Measurements from ENCODE around the gene STK24.

STK24 gene

DNA sequence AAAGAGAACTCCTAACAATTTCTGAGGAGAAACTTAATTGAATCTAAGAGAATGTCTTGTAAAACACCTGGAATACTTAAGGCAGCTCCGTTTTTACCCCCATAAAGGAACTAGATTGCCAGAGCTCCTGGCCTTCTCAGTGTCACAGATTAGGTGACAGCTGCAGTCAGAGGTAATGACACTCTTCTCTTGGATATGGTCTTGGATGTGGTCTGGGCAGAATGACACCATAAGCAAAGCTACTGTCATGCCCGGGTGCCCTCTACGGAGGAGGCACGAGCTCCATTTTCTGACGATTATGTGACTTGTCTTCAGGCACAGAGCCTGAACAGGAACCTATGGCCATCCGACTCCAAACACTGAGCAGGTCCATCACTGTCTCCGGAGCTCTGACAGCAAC is 46.7 kb downstream of the STK24 start:
- no peak for DNase-seq (ENCODE audit: low spot score)

DNA sequence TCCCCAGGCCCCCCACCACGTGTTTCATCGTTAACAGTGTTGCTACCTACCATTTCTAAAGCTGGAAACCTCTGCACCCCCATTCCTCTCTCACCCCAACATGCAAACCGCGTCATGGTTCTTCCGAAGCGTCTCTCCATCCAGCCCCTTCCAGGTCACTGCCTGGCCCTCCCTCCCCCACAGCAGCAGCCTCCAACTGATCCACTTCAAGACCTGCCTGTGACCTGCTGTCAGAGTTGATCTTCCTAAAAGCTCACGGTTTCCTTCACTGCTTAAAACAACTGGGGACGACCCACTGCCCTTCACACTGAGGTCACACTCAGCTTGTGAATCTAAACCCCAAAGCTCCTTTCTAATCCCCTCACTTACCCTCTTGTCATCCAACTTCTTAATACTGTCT is 47.7 kb downstream of the STK24 start:
- DNase-seq (ENCODE audit: low spot score): no peak

DNA sequence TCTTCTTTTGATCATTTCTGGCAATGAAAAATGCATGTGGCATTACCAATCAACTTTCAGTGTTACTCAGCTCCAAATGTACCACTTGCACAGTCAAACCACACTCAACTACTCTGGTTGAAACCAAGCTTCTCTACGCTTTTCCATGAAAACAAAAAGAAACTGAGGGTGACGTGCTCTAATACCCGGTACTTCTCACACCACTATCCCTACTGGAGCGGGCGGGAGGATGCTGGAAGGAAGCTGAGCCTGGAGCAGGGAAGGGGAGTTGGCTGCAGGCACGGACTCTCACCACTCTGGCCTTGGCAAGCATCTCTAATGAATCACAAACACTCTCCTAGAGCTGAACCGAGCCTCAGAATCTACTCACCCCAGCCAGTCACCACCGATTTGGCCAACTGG is 48.2 kb downstream of the STK24 start:
- no peak for DNase-seq (ENCODE audit: low spot score)

DNA sequence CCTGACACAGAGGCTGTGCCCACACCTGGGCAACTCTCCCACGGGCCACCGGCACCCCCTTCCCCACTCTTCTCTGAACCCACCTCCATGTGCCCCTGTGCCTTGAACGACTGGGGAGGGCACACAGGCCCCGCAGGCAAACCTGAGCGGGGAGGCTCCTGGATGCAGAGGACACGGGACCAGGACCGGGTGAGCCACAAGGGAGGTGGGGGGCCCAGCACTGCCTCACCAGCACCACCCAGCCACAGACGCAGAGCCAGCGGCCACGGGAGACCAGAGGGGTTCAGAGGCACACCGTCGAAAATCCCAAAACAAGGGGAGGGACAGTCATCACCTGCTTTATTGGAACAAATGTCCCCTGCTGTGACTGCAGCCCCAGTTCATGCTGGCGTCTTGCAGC is 49.4 kb downstream of the STK24 start:
- DNase-seq (ENCODE audit: low spot score): no peak

DNA sequence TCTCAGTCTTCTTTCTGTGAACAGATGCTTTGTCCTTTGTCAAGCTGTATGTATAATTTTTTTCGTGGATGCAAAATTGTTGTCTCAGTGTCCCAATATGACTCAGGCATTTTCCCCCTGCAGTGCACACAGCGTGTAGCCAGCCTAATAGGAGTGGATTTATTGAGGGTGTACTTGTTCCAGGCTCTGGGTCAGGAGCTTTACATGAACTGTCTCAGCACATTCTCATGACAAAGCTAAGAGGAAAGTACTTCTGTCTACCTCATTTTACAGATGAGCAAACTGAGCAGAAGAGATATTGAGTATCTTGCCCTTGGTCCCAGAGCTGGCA is 50.8 kb downstream of the STK24 start:
- DNase-seq (ENCODE audit: low spot score): no peak

DNA sequence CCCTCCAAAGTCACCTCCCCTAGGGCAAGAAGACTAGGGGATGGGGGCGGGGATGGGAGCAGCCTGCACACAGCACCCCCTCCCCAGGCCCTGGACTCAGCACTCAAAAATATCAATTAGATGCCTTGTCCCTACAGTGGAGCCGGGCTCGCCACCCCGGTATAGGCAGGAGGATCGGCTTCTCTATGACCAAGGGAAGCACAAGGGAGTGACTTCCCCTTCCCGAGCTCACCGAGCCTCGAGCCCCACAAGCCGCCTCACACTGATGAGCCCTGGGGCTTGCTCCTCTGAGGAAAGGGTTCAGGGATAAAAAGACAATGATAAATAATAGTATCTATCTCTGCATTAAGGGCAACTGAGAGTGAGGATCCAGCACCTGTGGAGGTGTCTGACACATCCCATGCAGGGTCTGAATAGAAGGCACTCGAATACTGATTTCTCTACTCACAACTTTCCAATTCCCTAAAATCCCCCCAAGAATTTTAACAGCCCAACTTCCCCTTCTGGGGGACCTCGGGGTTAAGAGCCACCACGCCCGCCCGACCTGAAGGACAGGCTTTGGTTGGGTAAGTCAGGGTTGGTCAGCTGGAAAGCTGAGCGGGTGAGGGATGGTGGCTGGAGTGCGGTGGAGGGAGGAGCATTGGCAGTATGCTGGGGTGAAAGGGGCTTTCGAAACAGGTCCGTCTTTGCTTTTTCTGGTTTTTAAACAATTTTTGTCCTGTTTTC is 51.3 kb downstream of the STK24 start:
- no peak for DNase-seq (ENCODE audit: low spot score)

DNA sequence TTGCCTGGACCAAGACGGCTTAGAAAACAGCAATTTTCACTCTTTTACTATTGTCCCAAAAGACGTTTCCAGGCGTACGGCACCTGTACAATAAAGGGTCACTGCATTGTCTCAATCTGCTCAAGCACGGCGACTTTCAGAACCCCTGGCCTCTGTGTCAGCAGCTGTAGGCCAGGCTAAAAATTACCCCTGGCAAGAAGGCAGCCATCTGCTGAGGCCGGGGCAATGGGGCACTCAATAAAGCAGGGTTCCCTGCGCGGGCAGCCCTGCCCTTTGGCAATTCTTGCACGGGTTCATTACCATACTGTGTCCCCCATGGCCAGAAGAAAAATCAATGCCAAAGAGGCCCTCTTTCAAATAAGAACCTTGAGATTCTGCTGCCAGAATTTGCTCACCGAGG is 52.1 kb downstream of the STK24 start:
- DNase-seq (ENCODE audit: low spot score): no peak

DNA sequence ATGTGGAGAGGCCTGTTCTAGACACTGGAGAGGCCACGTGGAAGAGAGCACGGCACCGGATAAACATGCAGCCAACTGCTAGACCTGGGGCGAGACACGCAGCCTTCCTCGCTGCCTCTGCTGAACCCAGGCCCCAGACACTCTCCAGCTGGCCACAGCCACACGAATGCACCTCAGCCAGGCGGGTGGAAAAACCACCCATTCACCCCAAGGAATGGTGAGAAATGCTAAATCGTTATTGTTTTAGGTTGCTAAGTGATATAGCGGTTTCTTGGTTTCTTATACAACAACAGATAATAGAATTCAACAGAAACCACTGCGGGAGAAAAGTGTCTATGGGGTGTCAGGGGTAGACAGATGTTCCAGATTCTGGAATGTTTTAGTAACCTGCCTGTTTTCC is 52.5 kb downstream of the STK24 start:
- no peak for DNase-seq (ENCODE audit: low spot score)

DNA sequence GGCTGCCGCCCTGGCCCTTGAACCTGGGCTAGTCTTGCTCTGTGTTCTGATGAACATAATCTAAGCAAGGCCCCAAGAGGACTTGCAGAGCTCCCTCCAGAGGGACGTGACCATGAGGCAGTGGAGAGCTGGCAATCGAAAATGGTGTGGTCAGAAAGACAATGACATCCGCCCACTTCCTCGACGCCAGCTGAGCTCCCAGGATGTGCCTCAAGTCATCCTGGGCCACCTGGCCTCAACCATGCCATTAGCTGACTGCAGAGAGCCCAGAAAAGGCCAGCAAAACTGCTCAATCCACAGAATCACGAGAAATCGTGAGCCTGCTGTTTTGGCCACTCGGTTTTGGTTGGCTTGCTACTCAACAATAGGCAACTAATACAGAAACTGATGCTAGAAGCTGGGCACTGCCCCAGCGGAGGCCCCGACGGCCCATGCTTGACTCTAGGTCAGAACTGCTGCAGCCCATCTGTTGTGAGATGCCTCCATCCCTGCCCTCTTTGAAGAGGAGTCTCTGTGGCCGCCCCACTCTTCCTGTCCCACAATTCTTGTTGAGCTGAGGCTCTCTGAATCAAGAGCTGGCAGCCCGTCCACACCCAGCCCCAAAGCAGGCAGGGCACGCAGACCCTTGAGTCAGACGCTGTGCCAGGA is 53.3 kb downstream of the STK24 start:
- DNase-seq (ENCODE audit: low spot score): no peak

DNA sequence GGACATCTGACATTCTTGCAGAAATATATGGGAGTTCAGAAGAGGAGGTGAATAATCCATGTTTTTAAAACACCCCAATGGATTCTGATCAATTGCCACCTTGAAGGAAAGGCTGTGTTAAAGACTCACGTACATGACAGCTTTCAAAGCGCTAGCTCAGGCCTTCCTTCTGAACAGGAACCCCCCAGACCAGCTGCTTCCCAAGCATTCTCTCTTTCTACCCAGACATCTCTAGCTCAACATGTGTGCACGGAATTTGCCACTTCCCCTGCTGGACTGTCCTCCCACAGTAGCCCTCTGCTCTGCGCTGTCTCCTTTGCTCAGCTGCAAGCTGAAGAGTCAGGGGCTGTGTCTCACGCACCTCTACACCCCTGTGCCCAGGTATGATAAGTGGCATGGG is 54.5 kb downstream of the STK24 start:
- no peak for DNase-seq (ENCODE audit: low spot score)

DNA sequence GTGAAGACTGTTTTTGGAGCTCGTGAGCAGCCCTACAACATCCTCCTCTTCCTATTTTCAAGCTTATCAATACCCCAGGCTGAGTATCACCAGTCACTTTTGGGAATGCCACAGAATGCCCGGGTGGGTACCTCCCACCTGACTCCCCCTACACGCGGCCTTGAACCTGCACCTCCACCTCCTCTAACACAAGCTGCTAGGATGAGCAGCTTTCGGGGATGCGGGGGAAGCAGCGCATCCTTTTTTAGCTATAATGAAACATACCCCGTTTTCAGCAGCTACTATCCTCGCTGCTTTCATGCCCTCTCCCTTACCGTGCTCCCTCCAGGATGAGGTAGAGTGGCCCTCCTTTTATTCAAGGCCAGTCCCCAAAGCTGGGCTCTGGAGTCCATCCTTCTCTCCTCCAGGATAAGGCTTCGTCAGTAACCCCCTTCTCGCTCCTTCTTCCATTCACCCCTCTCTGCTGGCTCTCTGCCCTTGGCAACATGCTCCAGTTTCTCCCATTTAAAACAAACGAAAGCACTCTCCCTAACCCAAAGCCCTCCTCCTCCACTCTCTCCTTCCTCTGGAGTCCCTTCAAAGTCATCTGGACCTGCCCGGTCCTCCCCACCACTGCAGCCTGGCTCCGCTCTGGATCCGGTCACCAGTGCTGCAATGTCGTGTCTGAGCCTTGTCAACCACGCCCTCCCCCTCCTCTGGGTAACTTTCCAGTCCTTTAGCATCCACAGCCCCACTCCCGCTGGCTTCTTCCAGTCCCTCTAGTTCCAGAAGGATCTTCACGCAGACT is 55.3 kb downstream of the STK24 start:
- no peak for DNase-seq (ENCODE audit: low spot score)

DNA sequence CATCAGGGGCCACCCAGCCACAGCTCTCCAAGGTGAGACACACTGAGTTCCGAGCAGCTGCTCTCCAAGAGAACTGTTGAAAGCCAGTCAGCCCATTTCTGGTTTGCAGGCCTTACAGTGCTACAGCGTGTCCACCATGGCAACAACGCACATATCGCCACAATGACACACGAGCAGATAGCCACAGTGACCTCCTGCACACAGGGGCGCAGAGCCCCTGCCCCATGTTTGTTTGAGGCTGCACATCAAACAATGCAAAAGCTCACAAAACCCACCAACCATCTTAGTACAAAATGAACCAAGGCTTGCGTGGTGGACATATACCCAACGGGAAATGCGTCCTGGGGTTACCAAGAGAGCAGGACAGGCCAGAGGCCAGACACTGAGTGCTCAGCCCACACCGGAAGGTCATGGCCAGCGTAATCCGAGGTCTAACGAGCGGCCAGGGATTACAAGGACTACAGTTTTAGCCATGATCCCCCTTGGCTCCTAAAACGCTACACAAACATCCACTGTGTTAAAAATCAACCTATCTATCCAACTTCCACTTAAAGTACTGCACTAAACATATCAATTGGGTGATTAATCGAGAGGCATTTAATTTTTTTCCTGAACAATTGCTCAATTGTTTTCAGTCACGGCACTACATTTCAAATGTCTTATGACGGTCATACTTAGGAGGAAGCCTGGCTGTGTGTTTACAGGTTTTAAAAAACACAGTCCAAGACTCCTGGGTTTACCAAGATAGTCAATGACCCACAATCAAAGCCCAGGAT is 56.0 kb downstream of the STK24 start:
- no peak for DNase-seq (ENCODE audit: low spot score)

DNA sequence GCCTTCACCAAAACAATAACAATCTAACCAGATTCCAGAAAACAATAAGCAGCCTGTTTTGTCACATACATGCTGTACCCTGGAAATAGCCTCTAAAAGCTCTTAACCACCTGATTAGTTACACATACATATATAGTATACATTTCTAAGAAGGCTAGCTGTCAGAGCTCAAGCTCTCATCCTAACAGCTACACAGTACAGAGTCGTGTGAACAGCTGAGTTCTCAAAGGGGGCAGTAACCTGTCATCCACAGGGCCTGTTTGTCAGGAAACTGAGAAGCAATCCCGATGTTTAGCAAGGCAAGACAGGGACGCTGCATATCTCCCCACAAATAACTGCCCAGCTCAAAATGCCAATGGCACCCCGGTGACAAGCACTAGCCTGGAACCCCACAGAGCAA is 56.9 kb downstream of the STK24 start:
- no peak for DNase-seq (ENCODE audit: low spot score)

DNA sequence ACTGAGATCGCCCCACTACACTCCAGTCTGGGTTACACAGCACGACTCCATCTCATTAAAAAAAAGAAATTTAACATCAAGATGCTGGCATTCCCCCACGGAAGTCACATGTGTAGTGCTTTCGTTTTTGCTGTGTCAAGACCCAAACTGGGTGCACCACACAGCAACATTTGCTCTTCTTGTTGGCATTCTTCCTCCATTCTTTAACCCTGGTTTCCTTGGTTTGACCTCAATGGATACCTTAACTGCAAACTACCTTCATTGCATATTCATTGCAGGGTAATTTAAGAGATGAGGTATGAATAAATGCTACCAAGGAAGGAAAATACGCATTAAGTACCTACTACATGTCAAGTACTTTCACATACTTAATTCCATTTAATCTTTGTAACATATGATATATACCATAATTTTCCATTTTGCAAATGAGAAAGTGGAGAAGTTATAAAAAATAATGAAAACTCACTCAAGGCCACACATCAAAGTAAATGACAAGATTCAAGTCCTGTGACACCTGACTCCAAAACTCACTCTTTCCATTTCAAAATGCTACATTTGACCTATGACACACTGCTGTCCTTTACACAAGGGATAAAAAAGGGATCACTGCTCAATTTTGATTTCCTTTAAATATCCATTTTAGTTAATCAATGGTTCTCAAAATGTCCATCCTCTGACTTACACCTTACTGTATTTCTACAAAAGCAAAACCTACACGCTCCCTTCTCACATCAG is 59.2 kb downstream of the STK24 start:
- DNase-seq (ENCODE audit: low spot score): no peak

DNA sequence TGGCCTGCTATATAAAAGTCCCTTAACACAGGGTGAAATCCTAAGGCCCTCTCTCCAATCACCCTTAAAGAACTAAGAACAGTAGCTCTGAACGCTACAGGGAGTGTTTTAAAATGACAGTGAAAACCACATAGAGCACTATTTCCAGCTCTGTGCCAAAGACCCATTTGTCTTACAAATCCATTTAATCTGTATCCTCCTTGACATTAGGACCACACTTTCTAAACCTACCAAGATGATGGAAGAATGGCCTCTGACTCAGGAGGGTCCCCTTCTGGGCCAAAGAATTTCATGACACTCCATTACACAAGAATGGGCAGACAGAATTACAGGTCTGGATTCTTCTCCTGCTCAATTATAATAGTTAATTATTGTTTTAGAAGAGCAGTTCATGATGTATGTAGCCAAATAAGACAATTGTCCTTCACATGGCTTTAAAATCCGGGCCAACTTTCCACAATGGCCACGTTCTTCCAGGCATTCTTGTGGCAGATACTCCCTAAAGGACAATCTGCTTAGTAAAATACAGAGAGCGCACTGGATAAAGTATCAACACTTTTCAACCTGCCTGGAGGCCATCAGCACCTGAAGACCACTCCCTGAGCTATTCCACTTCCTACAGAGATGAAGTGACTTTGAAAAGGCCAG is 61.0 kb downstream of the STK24 start:
- no peak for DNase-seq (ENCODE audit: low spot score)

DNA sequence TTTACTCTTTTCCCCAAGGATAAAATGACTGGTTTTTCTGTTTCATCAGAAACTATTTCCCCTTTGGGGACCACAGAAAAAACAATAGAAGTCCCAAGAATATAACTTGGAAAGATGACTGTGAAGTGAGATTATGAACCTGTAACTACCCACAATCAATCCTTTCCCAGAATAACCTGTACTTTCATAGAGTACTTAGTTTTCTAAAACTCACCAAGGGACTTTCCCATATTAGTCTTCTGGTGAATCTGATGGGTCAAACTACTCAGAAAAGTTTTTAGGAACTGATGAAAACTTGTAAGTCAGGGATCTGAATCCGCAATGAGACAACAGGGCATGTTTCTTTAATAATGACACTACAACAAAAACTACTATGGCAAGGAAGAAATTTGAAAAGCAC is 62.6 kb downstream of the STK24 start:
- no peak for DNase-seq (ENCODE audit: low spot score)

DNA sequence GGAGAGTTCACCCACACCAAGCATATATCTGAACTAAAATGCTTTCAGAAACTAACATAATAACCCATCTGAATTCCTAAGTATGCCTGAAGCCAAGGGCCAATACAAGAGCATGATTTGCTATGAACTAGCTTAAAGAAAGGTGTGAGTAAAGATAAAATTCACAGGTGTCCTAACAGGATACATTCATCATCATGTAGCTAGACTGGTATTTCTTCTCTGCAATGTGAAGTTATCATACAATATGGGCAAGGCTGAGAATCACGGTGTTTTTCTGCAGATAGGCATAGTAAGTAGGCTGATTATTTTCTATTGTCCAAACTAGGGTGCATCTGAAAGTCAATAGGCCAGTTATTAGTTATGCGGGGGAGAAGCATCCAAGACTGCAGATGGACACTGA is 63.1 kb downstream of the STK24 start:
- DNase-seq (ENCODE audit: low spot score): no peak

DNA sequence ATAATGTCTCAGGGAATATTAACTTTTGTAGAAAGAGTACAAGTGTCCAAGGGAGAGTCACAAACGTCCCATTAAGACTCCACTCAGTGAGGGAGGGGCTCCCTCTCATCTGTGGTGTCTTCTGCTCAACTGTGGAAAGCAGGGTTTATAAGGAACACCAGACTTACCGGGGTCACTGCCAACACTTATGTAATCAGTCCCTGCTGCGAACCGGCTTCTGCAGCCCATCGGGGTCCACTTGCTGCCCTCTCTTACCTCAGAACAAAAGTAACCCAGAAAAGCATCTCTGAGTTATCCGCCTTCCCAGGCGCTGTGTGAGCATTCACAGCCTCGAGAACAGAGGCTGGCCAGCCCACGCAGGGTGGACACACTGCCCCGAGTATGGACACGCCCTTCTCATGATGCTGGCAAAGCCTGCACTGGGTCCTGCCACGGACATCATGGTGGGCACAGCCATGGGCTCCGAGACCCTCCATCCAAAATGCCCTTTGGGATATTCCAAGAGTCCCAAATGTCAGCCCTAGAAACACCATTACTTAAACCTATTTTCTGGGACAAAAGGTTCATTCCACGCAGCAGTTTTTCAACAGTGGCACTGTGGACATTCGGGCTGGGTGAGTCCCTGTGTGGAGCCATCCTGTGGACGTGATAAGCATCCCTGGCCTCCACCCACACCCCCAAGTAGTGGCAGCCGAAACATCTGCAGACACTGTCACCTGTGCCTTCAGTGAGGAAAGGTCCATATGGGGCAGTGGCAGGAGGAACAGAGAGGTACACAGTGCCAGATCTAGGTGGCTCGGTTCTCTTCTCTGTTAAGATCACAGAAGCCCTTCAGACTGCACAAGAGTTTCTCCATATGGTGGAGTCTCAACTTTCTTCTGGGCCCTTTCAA is 63.9 kb downstream of the STK24 start:
- no peak for DNase-seq (ENCODE audit: low spot score)

DNA sequence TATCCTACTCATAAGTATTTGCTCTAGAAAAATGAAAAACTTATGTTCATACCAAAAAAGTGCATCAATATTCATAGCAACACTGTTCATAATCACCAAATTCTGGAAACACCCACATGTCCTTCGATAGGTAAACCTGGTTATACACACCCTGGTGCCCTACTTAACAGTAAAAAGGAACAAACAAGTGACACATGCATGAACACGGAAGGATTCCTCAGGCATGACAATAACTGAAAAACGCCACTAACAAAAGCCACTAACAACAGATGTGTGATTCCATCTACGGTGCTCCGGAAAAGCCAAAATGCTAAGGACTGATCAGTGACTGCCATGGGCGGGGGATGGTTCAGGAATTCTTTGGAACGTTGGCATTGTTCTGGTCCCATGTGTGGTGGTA is 65.5 kb downstream of the STK24 start:
- no peak for DNase-seq (ENCODE audit: low spot score)

DNA sequence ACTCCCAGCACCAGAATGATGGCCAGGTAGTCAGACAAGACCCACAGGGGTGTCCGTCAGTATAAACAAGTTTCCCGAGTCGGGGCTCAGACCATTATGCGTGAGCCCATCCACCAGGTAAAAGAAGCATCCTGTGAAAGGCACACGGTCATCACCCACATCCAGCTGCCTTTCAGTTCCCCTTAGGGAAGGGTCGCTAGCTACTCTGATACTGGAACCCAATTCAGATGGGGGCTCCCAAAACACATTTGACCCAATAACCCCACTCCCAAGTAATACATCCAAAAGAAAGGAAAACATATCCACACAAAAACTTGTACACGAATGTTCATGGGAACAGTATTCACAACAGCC is 66.8 kb downstream of the STK24 start:
- DNase-seq (ENCODE audit: low spot score): no peak

All from LoVo (cell line).